ENCODE data around the gene ASB5.
"Not testable (repeated sequence)": the region's sequence is repeated elsewhere in the genome, so short reads cannot be mapped to it uniquely, and the experiment has no call there.

- not testable (repeated sequence) for TF ChIP-seq POLR2A (IDR thresholded peaks at IDR 0.05; ENCODE audit: low read depth, low read length); POLR2AphosphoS5 (IDR thresholded peaks at IDR 0.05; ENCODE audit: low read depth, low read length); TAF1 (IDR thresholded peaks at IDR 0.05; ENCODE audit: low read depth, low read length); PAX5 (IDR thresholded peaks at IDR 0.05; ENCODE audit: insufficient read depth, low read length, severe bottlenecking)
These were observed 26.9 kb upstream of the ASB5 start for GRCh38 chr4:176295907-176296306.
